H1 (cell line): ENCODE data around the gene SMIM17. TPM values are rescaled to one million over a fixed set of nuclear protein-coding genes. Genes with fewer than 3 reads are reported as not detected.

ENCODE experiments used
- CTCF ChIA-PET: fragments of 300-600 bp; sonication (Branson Sonifier 250); formaldehyde crosslinking; loops from one replicate; lab custom pipeline; 2021; ENCODE audit not compliant: partially characterized antibody; lab: Charles Lee
- POLR2A ChIA-PET: fragments of 300-600 bp; sonication (Branson Sonifier 250); formaldehyde crosslinking; loops from one replicate; lab custom pipeline; 2021; ENCODE audit warnings: inconsistent platforms; ENCODE audit not compliant: partially characterized antibody; lab: Charles Lee
- DNase-seq, 2 experiments: peaks; one replicate each; pipeline versions ENCODE4 v3.0.0 to v3.0.0-alpha.2; 2010 to 2022; ENCODE audit warnings: low spot score in 2 of 2, low read depth in 1 of 2, mixed read lengths in 1 of 2
- FAIRE-seq: peaks from 2 replicates; lab custom pipeline; 2011; peaks lifted over from hg19 to GRCh38; lab: Jason Lieb, UNC
- H2AFZ ChIP-seq: 2 replicates; pipeline ENCODE4 v1.8.1; 2012; ENCODE audit warnings: low read length, inconsistent platforms
- H2AK5ac ChIP-seq: 2 replicates; pipeline ENCODE4 v1.6.1; 2013; ENCODE audit warnings: low read depth, low read length
- H2BK120ac ChIP-seq: replicated peaks from 2 replicates; pipeline ENCODE3; 2013; ENCODE audit warnings: low read depth, low read length, inconsistent platforms
- H2BK12ac ChIP-seq: 2 replicates; pipeline ENCODE4 v1.6.1; 2013; ENCODE audit warnings: low read depth, low read length
- H2BK15ac ChIP-seq: 2 replicates; pipeline ENCODE4 v1.6.1; 2013; ENCODE audit warnings: low read length
- H2BK20ac ChIP-seq: 2 replicates; pipeline ENCODE4 v1.6.1; 2013; ENCODE audit warnings: low read length
- H2BK5ac ChIP-seq: 2 replicates; pipeline ENCODE4 v1.6.1; 2013; ENCODE audit warnings: low read depth, low read length
- H3K14ac ChIP-seq: 2 replicates; pipeline ENCODE4 v1.6.1; 2013; ENCODE audit warnings: inconsistent platforms; ENCODE audit not compliant: insufficient read length
- H3K18ac ChIP-seq: 2 replicates; pipeline ENCODE4 v1.6.1; 2013; ENCODE audit warnings: low read length; ENCODE audit errors: extremely low read depth
- H3K23ac ChIP-seq: 2 replicates; pipeline ENCODE4 v1.6.1; 2013; ENCODE audit warnings: inconsistent platforms; ENCODE audit not compliant: insufficient read length
- H3K23me2 ChIP-seq: 2 replicates; pipeline ENCODE4 v1.6.1; 2013; ENCODE audit warnings: low read depth, low read length
- H3K27ac ChIP-seq: 2 replicates; pipeline ENCODE4 v1.6.1; 2011; ENCODE audit warnings: low read depth, low read length, inconsistent platforms
- H3K27me3 ChIP-seq, 4 experiments: replicated peaks in 1 of 4; 1 replicate in 1 of 4; 2 replicates in 3 of 4; pipeline versions ENCODE4 v1.6.1 to v1.8.1; 2011 to 2013; ENCODE audit warnings: low read length in 3 of 4, mild to moderate bottlenecking in 3 of 4, inconsistent platforms in 2 of 4, mixed read lengths in 2 of 4, moderate library complexity in 1 of 4; ENCODE audit not compliant: control insufficient read depth in 3 of 4, insufficient read depth in 3 of 4; ENCODE audit errors: extremely low read depth in 1 of 4
- H3K36me3 ChIP-seq, 4 experiments: 2 replicates each; pipeline versions ENCODE4 v1.6.1 to v1.8.1; 2011 to 2013; ENCODE audit warnings: mild to moderate bottlenecking in 4 of 4, low read length in 3 of 4, moderate library complexity in 2 of 4, control low read depth in 1 of 4, inconsistent platforms in 1 of 4; ENCODE audit not compliant: insufficient read depth in 4 of 4, control insufficient read depth in 2 of 4
- H3K4ac ChIP-seq: replicated peaks from 2 replicates; pipeline ENCODE3; 2013; ENCODE audit warnings: low read length, low read depth, mixed read lengths, inconsistent platforms; ENCODE audit not compliant: insufficient read length
- H3K4me1 ChIP-seq, 4 experiments: replicated peaks in 1 of 4; 1 replicate in 1 of 4; 2 replicates in 3 of 4; pipeline versions ENCODE4 v1.6.1 to v1.8.1; 2011 to 2013; ENCODE audit warnings: low read length in 3 of 4, inconsistent platforms in 2 of 4, mixed read lengths in 1 of 4; ENCODE audit not compliant: insufficient read depth in 4 of 4, control insufficient read depth in 3 of 4
- H3K4me2 ChIP-seq, 2 experiments: 2 replicates each; pipeline versions ENCODE4 v1.6.1 to v1.8.1; 2011 to 2013; ENCODE audit warnings: low read depth in 2 of 2, low read length in 2 of 2, control low read depth in 1 of 2, inconsistent platforms in 1 of 2, mild to moderate bottlenecking in 1 of 2; ENCODE audit not compliant: insufficient read depth in 1 of 2
- H3K4me3 ChIP-seq, 4 experiments: fragments of 200-600, 300-600 bp in 1 of 4; sonication (generic), shearing (Covaris generic), sonication (Bioruptor Twin) in 1 of 4; 2 replicates each; pipeline versions ENCODE4 v1.5.1 to v1.8.1; 2011 to 2016; ENCODE audit warnings: low read length in 4 of 4, low read depth in 3 of 4, control low read depth in 2 of 4, inconsistent platforms in 2 of 4, mild to moderate bottlenecking in 2 of 4, mixed read lengths in 1 of 4, moderate library complexity in 1 of 4; ENCODE audit not compliant: insufficient read depth in 2 of 4; ENCODE audit errors: extremely low read depth in 1 of 4
- H3K56ac ChIP-seq: replicated peaks from 2 replicates; pipeline ENCODE3; 2013; ENCODE audit warnings: low read depth, mild to moderate bottlenecking, mixed read lengths, low read length, inconsistent platforms; ENCODE audit not compliant: insufficient read length
- H3K79me1 ChIP-seq: 2 replicates; pipeline ENCODE4 v1.6.1; 2013; ENCODE audit warnings: low read depth, low read length, control low read depth
- H3K79me2 ChIP-seq, 2 experiments: 2 replicates each; pipeline versions ENCODE4 v1.6.1 to v1.8.1; 2012 to 2013; ENCODE audit warnings: low read length in 2 of 2, mild to moderate bottlenecking in 2 of 2, inconsistent platforms in 1 of 2; ENCODE audit not compliant: insufficient read depth in 2 of 2, control insufficient read depth in 1 of 2
- H3K9ac ChIP-seq, 4 experiments: replicated peaks in 1 of 4; 1 replicate in 1 of 4; 2 replicates in 3 of 4; pipeline versions ENCODE4 v1.6.1 to v1.8.1; 2011 to 2013; ENCODE audit warnings: low read depth in 3 of 4, low read length in 3 of 4, control low read depth in 2 of 4, mild to moderate bottlenecking in 2 of 4, moderate library complexity in 2 of 4, inconsistent platforms in 1 of 4; ENCODE audit errors: extremely low read depth in 1 of 4
- H3K9me3 ChIP-seq, 2 experiments: 2 replicates each; pipeline versions ENCODE4 v1.6.1 to v1.8.1; 2012 to 2013; ENCODE audit warnings: mild to moderate bottlenecking in 2 of 2, moderate library complexity in 2 of 2, control low read depth in 1 of 2, inconsistent platforms in 1 of 2, low read depth in 1 of 2, low read length in 1 of 2, mixed read lengths in 1 of 2; ENCODE audit not compliant: insufficient read depth in 2 of 2
- H4K20me1 ChIP-seq, 2 experiments: replicated peaks in 1 of 2; 2 replicates each; pipeline versions ENCODE3 to v1.8.1; 2011 to 2013; ENCODE audit warnings: inconsistent platforms in 2 of 2, low read length in 2 of 2, mild to moderate bottlenecking in 1 of 2; ENCODE audit not compliant: insufficient read depth in 2 of 2, control insufficient read depth in 1 of 2
- H4K5ac ChIP-seq: 2 replicates; pipeline ENCODE4 v1.6.1; 2013; ENCODE audit warnings: low read length, low read depth, mixed read lengths, inconsistent platforms; ENCODE audit not compliant: insufficient read length
- H4K8ac ChIP-seq: 2 replicates; pipeline ENCODE4 v1.8.0; 2013; ENCODE audit warnings: mild to moderate bottlenecking, moderate library complexity, low read length, inconsistent platforms; ENCODE audit not compliant: insufficient read depth; ENCODE audit errors: extremely low read depth
- H4K91ac ChIP-seq: replicated peaks from 2 replicates; pipeline ENCODE3; 2013; ENCODE audit warnings: low read length, mixed read lengths, inconsistent platforms; ENCODE audit not compliant: insufficient read length
- BRCA1 ChIP-seq: IDR thresholded peaks from 2 replicates; pipeline ENCODE4 v1.6.1; 2012; ENCODE audit warnings: low read depth, low read length, improper control_type of control experiment
- NANOG ChIP-seq: IDR thresholded peaks from 2 replicates; pipeline ENCODE4 v1.6.1; 2011; ENCODE audit warnings: low read length, low read depth, mild to moderate bottlenecking, inconsistent platforms; ENCODE audit not compliant: insufficient read depth, poor library complexity, severe bottlenecking
- WGBS, 2 experiments: shearing (Covaris generic) in 1 of 2; methylation state at CpG; one replicate each; pipeline versions ENCODE4 v1.1.6 to v1.1.7; 2013 to 2015; ENCODE audit warnings: low lambda C conversion rate in 2 of 2, mixed read lengths in 2 of 2, inconsistent platforms in 1 of 2, low coverage in 1 of 2, missing lambda C conversion rate in 1 of 2; ENCODE audit not compliant: insufficient replicate concordance in 2 of 2, insufficient coverage in 1 of 2, insufficient read length in 1 of 2; ENCODE audit errors: extremely low coverage in 1 of 2, missing lambda C conversion rate in 1 of 2; 5-methylcytosine and 5-hydroxymethylcytosine counted together
- polyA plus RNA-seq, 7 experiments: library from polyadenylated mRNA; depleted of rRNA in 3 of 7; stranded (reverse) in 5 of 7; unstranded in 2 of 7; fragments of >200 nt in 5 of 7; fragments of 200-250 nt in 2 of 7; gene quantifications; 1 replicate in 5 of 7; 2 replicates in 1 of 7; 4 replicates in 1 of 7; pipeline versions ENCODE4 v1.2.1 to v1.2.3, GENCODE V29; 2011 to 2013; ENCODE audit warnings: missing spikeins in 2 of 7, mixed read lengths in 2 of 7
- total RNA-seq: library from RNA; stranded (reverse); fragmentation: NEBNext Ultra II Directional; extraction: Animal tissue kit (Norgen Biotek cat#: 25700); gene quantifications from 2 replicates; pipeline ENCODE4 v1.2.1, GENCODE V29; 2021

SMIM17 gene
- total and polyA plus RNA-seq, 2 of the 8 experiments (the other 6 are each of a cell fraction or from before 2014, with no cell fraction given), result 0.06 TPM; not detected in 1

GRCh38 chr19:56663931-56664500 is 21.1 kb downstream of the SMIM17 start:
- ChIA-PET CTCF (no interaction called here), POLR2A (no interaction called here)
- Histone ChIP-seq H3K27ac (no peak overlapping the region), H3K18ac (no peak overlapping the region), H3K56ac (no peak overlapping the region), H2AFZ (no peak overlapping the region), H2BK5ac (no peak overlapping the region), H3K79me2 (no peaks in the 10 kb centered on the region), H3K4me3 (no peak overlapping the region), H3K27me3 (no peaks in the 10 kb centered on the region), H3K9ac (no peak overlapping the region), H3K23me2 (no peaks in the 10 kb centered on the region), H3K9me3 (peaks cover 59 to 93% of the 10 kb centered on the region in 2 experiments), H3K4ac (no peak overlapping the region), H2BK12ac (no peak overlapping the region), H2BK15ac (no peak overlapping the region), H3K36me3 (no peaks in the 10 kb centered on the region; a peak in 1 of 8 replicates), H3K4me1 (no peaks in the 10 kb centered on the region), H3K4me2 (no peak overlapping the region), H2BK20ac (no peak overlapping the region), H3K23ac (no peak overlapping the region), H2AK5ac (no peak overlapping the region), H4K5ac (no peak overlapping the region), H4K20me1 (no peaks in the 10 kb centered on the region), H4K8ac (no peak overlapping the region), H2BK120ac (no peak overlapping the region), H3K79me1 (no peaks in the 10 kb centered on the region), H3K14ac (no peak overlapping the region), H4K91ac (no peak overlapping the region)
- WGBS, 2 experiments, result 94% methylated on average over 53 of the region's 60 CpGs; no CpG with 5 or more reads in 1 of the 2 experiments
- FAIRE-seq, result no peak
- no peak for DNase-seq
- TF ChIP-seq NANOG (no peak), BRCA1 (no peak)
